Aorta (tissue), 5 donors: ENCODE measurements around the gene CHCHD6. TPM values are rescaled to one million over a fixed set of nuclear protein-coding genes. Genes with fewer than 3 reads are reported as not detected.

Experiments
- ATAC-seq: fragments of 200-7000 bp; cut with Tn5 transposase; one replicate; pipeline ENCODE4 v1.9.1; 2022; ENCODE audit warnings: moderate library complexity; ENCODE audit not compliant: low FRiP score
- DNase-seq, 2 donors: peaks; one replicate each; pipeline ENCODE4 v3.0.0-alpha.2; 2020
- H3K27ac ChIP-seq, 2 donors: one replicate each; pipeline ENCODE4 v1.5.1; 2013; ENCODE audit warnings: low read length in 2 of 2, mild to moderate bottlenecking in 2 of 2, moderate library complexity in 2 of 2, control low read depth in 1 of 2, inconsistent platforms in 1 of 2, low read depth in 1 of 2
- H3K27me3 ChIP-seq, 2 donors: one replicate each; pipeline ENCODE4 v1.6.1; 2013; ENCODE audit warnings: control low read depth in 1 of 2, low read length in 1 of 2, mild to moderate bottlenecking in 1 of 2, moderate library complexity in 1 of 2; ENCODE audit not compliant: insufficient read depth in 2 of 2, control insufficient read depth in 1 of 2
- H3K36me3 ChIP-seq, 2 donors: one replicate each; pipeline ENCODE4 v1.6.1; 2013; ENCODE audit warnings: control low read depth in 1 of 2, low read length in 1 of 2, mild to moderate bottlenecking in 1 of 2; ENCODE audit not compliant: insufficient read depth in 2 of 2, control insufficient read depth in 1 of 2
- H3K4me1 ChIP-seq, 2 donors: one replicate each; pipeline ENCODE4 v1.6.1; 2013; ENCODE audit warnings: low read length in 2 of 2, control low read depth in 1 of 2, mild to moderate bottlenecking in 1 of 2, moderate library complexity in 1 of 2; ENCODE audit not compliant: insufficient read depth in 2 of 2, control insufficient read depth in 1 of 2
- H3K4me3 ChIP-seq, 2 donors: one replicate each; pipeline ENCODE4 v1.5.1; 2013; ENCODE audit warnings: low read length in 2 of 2, control low read depth in 1 of 2, mild to moderate bottlenecking in 1 of 2
- H3K9me3 ChIP-seq: one replicate; pipeline ENCODE4 v1.6.1; 2013; ENCODE audit warnings: mild to moderate bottlenecking, low read length; ENCODE audit not compliant: control insufficient read depth
- WGBS, 2 donors: extraction: QIAGEN DNeasy Blood & Tissue Kit; methylation state at CpG; one replicate each; pipeline ENCODE4 v1.1.7; 2013; 5-methylcytosine and 5-hydroxymethylcytosine counted together
- intact Hi-C, 2 donors: fragments of 100-400 bp; cut with DNase I; formaldehyde crosslinking; loops; one replicate each; pipeline versions ENCODE4 v1.14.2 to v1.15.0; 2022
- polyA plus RNA-seq, 2 donors: library from polyadenylated mRNA; stranded (reverse); fragments of 200-250 nt; gene quantifications; one replicate each; pipeline ENCODE4 v1.2.3, GENCODE V29; 2013
- total RNA-seq, 2 donors: library from RNA; stranded (reverse); fragmentation: NEBNext Ultra II Directional; extraction: Animal tissue kit (Norgen Biotek cat#: 25700); gene quantifications; one replicate each; pipeline ENCODE4 v1.2.1, GENCODE V29; 2021
- donor health status: healthy with polysubstance abuse.
- donor health status: Bipolar disorder and iron deficiency.
- donor health status: DM: no; HTN: no; CAD: no.
- donor health status: DM: no; HTN: no; CAD: no.
- donor health status: DM: yes; HTN: yes; CAD: no.

The CHCHD6 gene
- total and polyA plus RNA-seq, 4 donors = 10.8 to 24.6 (median 11.9) TPM

DNA sequence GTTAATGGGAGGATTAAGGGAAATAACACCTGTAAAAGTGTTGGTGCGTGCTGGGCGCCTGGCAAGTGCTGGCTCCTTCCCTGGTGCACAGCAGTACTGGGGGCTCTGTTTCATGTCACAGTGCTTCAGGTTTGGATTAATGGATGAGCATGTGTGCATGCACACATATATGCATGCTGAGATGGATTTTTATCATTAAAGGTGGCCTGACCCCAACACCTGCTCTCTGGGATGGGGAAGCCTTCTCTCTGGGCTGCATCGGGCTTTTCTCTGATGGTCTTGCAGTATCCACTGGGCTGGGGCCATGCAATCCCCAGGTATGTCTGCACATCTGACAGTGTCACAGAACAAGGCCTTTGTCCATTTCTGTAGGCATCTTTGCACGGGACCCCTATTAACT lies 151.3 kb downstream of the CHCHD6 start:
- Histone ChIP-seq H3K9me3 (no peaks in the 10 kb centered on the region), H3K4me3 (no peak overlapping the region), H3K27me3 (no peaks in the 10 kb centered on the region), H3K36me3 (no peaks in the 10 kb centered on the region), H3K4me1 (no peaks in the 10 kb centered on the region), H3K27ac (no peak overlapping the region)
- WGBS, 2 donors = 96 to 97% methylated on average over 4 of the region's 4 CpGs
- intact Hi-C loops = no loop called here
- ATAC-seq = no peak
- no peak for DNase-seq

DNA sequence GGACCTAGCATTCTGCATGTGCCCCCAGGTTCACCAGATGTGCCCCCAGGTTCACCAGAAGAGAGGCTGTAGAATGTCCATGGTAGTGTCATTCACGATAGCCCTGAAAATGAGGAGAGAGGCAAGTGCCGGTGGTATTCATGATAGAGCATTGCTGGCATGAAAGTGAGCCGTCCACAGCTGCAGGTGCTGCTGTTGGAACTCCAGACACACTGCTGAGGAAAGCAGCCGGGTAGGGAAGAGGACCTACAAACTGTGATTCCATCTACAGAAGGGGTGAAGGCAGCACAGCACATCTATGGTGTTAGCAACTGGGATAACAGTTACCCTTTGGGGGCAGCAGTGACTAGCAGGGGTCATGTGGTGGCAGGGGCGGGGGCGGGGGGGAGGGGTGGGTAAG lies 153.9 kb downstream of the CHCHD6 start:
- 90 to 96% methylated on average over 6 of the region's 6 CpGs for WGBS, 2 donors
- no peaks in the 10 kb centered on the region for H3K9me3 ChIP-seq
- no peak for DNase-seq
- no peak overlapping the region for H3K27ac ChIP-seq
- no peaks in the 10 kb centered on the region for H3K27me3 ChIP-seq
- H3K4me1 ChIP-seq = no peaks in the 10 kb centered on the region
- no peaks in the 10 kb centered on the region for H3K36me3 ChIP-seq
- intact Hi-C loops = no loop called here
- ATAC-seq = no peak
- no peak overlapping the region for H3K4me3 ChIP-seq

DNA sequence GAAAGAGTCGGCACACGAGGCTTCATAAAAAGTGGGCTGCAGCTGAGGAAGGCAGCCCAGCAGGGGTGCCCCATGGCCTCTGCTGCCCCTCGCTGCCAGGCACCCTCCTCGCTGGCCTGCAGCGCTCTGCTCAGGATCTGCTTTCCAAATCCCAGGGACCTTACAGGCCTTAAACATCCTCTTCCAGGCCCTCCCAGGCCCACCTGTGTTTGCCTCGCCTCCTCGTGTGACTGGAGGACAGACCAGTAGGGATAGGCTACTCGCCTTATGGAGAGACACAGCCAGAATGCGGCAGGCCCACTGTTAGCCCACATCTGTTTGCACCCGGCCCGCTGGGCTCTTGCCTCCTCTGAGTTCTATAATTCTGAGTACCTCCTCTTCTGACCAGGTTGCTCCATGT lies 154.4 kb downstream of the CHCHD6 start:
- H3K36me3 ChIP-seq = no peaks in the 10 kb centered on the region
- ATAC-seq (no peak), DNase-seq (no peak)
- no peak overlapping the region for H3K27ac ChIP-seq
- WGBS, 2 donors = 90 to 93% methylated on average over 11 of the region's 11 CpGs
- H3K27me3 ChIP-seq = no peaks in the 10 kb centered on the region
- H3K4me3 ChIP-seq = no peak overlapping the region
- intact Hi-C loops = no loop called here
- H3K9me3 ChIP-seq = no peaks in the 10 kb centered on the region
- H3K4me1 ChIP-seq = no peaks in the 10 kb centered on the region

DNA sequence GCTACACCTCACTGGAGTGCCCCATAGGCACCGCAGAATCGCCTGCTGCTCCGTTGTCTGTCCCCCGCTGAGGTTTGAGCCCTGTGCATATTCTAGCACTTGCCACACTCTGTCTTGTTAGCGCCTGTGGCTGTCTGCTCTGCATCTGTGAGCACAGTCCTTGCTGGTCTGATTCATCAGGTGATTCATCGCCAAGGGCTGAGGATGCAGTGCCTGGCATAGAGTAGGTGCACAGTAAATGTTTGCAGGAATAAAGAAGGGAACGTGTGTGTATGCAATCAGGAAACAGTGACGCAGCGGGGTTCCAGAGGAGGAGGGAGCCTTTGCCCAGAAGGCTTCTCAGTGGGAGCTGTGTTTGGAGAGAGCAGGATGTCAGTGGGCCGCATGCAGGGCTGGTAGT lies 154.8 kb downstream of the CHCHD6 start:
- no peaks in the 10 kb centered on the region for H3K4me1 ChIP-seq
- intact Hi-C loops = no loop called here
- ATAC-seq = no peak
- no peaks in the 10 kb centered on the region for H3K27me3 ChIP-seq
- no peak for DNase-seq
- H3K27ac ChIP-seq = no peak overlapping the region
- H3K4me3 ChIP-seq = no peak overlapping the region
- H3K9me3 ChIP-seq = no peaks in the 10 kb centered on the region
- 87 to 89% methylated on average over 10 of the region's 10 CpGs for WGBS, 2 donors
- no peaks in the 10 kb centered on the region for H3K36me3 ChIP-seq

DNA sequence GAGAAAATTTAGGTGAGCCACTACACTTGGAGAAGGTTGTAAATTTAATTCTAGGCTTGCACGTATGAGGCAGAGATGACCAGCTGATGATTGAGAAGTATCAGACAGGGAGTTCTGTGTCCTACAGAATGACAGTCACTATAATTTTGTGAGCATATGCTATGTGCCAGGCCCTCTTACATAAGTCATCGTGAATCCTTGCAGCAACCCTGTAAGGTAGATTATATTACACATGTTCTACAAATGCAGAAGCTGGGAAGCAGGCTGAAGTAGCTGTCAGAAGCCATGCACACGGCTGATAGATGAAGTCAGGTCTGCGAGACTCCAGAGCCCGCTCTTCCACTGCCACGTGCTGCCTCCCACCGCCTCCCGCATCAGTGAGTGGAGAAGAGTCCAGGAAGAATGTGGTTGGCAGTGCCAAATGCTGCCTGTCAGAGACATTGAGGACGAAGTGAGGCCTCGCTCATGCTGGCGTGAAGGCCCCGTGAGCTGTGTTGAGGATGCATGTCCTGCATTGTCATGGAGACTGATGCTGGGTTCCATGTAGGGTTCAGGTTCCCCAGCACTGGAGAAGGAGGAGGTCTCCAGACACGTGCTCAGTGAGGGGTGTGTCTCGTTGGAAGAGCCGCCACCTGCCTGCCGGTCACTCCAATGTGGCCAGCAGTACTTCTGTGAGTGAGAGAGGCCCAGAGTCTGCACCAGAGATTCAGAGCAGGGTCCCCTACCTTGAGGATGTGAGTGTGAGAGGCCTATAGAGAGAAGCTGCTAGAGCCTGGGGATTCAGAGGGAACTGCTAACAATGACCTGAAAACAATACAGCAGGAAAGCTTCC lies 155.6 kb downstream of the CHCHD6 start:
- no peak for ATAC-seq
- no peak overlapping the region for H3K27ac ChIP-seq
- no peaks in the 10 kb centered on the region for H3K4me1 ChIP-seq
- intact Hi-C loops = no loop called here
- WGBS, 2 donors = 82 to 88% methylated on average over 16 of the region's 16 CpGs
- H3K9me3 ChIP-seq = no peaks in the 10 kb centered on the region
- no peak overlapping the region for H3K4me3 ChIP-seq
- no peak for DNase-seq
- no peaks in the 10 kb centered on the region for H3K36me3 ChIP-seq
- H3K27me3 ChIP-seq = no peaks in the 10 kb centered on the region

DNA sequence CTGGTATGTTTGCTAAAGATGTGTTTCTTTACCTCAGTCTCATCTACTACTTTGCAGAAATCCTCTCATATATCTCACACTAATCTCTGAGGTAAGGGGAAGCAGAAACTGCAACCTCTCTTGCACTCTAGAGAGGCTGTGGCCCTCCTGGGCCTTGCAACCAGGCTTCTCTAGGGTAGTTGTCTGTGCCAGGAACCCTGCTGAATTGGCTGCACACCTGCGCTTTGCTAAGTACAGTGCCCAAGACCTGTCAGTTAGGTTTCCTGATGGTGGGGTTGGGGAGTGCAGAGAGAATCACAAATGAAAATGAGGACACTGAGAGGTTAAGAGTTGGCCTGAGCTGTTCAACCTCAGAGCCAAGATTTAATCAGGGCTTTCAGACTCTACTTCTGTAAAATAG lies 161.7 kb downstream of the CHCHD6 start:
- 55 to 91% methylated on average over 1 of the region's 1 CpG for WGBS, 2 donors
- H3K27ac ChIP-seq = no peak overlapping the region
- DNase-seq = no peak
- peaks cover 0 to 3% of the 10 kb centered on the region in 2 donors for H3K36me3 ChIP-seq
- no peaks in the 10 kb centered on the region for H3K27me3 ChIP-seq
- no peaks in the 10 kb centered on the region for H3K4me1 ChIP-seq
- H3K4me3 ChIP-seq = no peak overlapping the region
- intact Hi-C loops = no loop called here
- H3K9me3 ChIP-seq = no peaks in the 10 kb centered on the region
- ATAC-seq = no peak

DNA sequence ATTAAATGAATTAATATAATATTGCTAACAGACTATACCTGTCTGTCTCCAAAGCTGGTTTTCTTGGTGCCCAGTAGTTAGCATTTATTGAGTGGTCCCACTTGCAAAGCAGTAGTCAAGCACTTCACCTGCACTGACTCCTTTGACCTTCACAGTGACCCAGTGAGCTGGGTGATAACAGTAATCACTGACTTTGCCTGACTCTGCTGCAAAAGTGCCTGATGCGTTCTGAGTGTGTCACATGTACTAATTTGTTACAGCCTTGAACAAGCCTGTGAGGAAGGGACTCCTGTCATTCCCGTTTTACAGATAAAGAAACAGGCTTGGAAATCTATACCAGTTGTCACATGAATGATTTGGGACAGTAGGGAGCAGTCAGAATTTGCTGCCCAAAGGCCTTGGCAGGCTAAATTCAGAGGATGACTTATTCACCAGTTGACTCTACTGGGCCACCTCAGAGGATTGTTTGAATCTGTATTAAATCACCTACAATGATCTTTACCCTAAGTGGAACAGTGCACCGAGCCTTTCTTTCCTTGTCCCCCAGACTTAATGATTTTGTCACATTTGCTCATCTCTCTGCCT lies 162.2 kb downstream of the CHCHD6 start:
- intact Hi-C loops = no loop called here
- Histone ChIP-seq H3K9me3 (no peaks in the 10 kb centered on the region), H3K27me3 (no peaks in the 10 kb centered on the region), H3K4me1 (no peaks in the 10 kb centered on the region), H3K4me3 (no peak overlapping the region), H3K27ac (no peak overlapping the region), H3K36me3 (peaks cover 0 to 3% of the 10 kb centered on the region in 2 donors)
- 82 to 88% methylated on average over 3 of the region's 3 CpGs for WGBS, 2 donors
- ATAC-seq (no peak), DNase-seq (no peak)

DNA sequence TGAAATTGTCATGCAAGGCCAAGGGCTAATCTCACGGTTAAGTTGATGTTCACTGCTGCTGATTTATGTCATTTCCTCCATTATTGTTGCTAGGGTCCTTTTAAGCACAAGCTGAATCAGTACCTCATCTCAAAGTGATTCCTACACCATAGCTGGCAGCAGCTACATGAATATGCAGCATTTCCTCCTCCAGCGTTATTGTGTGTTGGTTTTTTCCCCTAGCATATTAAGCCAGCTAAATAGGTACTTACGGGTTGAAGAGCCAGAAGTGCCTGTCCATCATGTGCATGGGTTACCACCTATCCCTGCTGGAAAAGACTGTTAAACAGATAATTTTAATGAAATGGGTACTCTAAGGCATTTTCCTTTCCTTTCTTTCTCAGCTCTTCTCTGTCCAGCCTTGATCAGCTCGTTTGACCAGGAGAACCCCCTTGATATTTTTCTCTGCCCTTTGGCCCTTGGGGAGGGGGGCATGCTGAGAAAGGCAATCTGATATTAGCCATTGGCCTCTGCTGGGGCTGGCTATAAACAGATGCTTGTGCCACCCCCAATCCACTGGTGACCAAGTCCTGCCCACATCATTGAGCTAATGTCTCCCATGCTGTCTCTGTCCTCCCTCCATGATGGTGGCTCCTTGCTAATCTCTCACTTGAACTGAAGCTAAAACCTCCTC lies 163.3 kb downstream of the CHCHD6 start:
- Histone ChIP-seq H3K9me3 (no peaks in the 10 kb centered on the region), H3K4me3 (no peak overlapping the region), H3K27ac (no peak overlapping the region), H3K4me1 (no peaks in the 10 kb centered on the region), H3K36me3 (peaks cover 0 to 3% of the 10 kb centered on the region in 2 donors), H3K27me3 (no peaks in the 10 kb centered on the region)
- ATAC-seq = no peak
- no peak for DNase-seq
- intact Hi-C loops = no loop called here
- 78 to 84% methylated on average over 4 of the region's 4 CpGs for WGBS, 2 donors

DNA sequence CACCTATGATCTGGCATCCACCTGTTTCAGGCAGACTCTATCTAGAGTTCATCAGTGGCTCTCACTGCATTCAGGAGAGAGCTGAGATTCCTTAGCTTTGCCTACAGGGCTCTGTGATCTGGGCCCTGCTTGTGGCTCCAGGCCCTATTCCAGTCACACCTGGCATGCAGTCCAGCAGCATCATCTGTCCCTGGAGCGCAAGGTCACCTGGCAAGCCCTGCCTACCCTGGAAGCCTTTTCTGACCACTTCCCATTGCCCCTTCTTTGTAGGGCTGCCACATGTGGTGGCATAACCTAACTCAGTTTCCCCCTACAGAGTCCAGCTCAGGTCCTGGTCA lies 163.8 kb downstream of the CHCHD6 start:
- DNase-seq = no peak
- H3K27me3 ChIP-seq = no peaks in the 10 kb centered on the region
- H3K4me1 ChIP-seq = no peaks in the 10 kb centered on the region
- intact Hi-C loops = no loop called here
- no peak overlapping the region for H3K27ac ChIP-seq
- no peaks in the 10 kb centered on the region for H3K9me3 ChIP-seq
- 99 to 100% methylated on average over 1 of the region's 1 CpG for WGBS, 2 donors
- H3K36me3 ChIP-seq = peaks cover 0 to 3% of the 10 kb centered on the region in 2 donors
- no peak for ATAC-seq
- H3K4me3 ChIP-seq = no peak overlapping the region
